H1 (cell line): Measurements from ENCODE around the gene ARHGEF26. TPM values are rescaled to one million over a fixed set of nuclear protein-coding genes. Genes with fewer than 3 reads are reported as not detected.
A peak's percentile ranks its signal among the peaks of the same experiment; 100 is the strongest.

Experiments
- CTCF ChIA-PET: fragments of 300-600 bp; sonication (Branson Sonifier 250); formaldehyde crosslinking; loops from one replicate; lab custom pipeline; 2021; ENCODE audit not compliant: partially characterized antibody; lab: Charles Lee
- POLR2A ChIA-PET: fragments of 300-600 bp; sonication (Branson Sonifier 250); formaldehyde crosslinking; loops from one replicate; lab custom pipeline; 2021; ENCODE audit warnings: inconsistent platforms; ENCODE audit not compliant: partially characterized antibody; lab: Charles Lee
- DNase-seq, 2 experiments: peaks; one replicate each; pipeline versions ENCODE4 v3.0.0 to v3.0.0-alpha.2; 2010 to 2022; ENCODE audit warnings: low spot score in 2 of 2, low read depth in 1 of 2, mixed read lengths in 1 of 2
- FAIRE-seq: peaks from 2 replicates; lab custom pipeline; 2011; peaks lifted over from hg19 to GRCh38; lab: Jason Lieb, UNC
- H2AFZ ChIP-seq: 2 replicates; pipeline ENCODE4 v1.8.1; 2012; ENCODE audit warnings: low read length, inconsistent platforms
- H2AK5ac ChIP-seq: 2 replicates; pipeline ENCODE4 v1.6.1; 2013; ENCODE audit warnings: low read depth, low read length
- H2BK120ac ChIP-seq: replicated peaks from 2 replicates; pipeline ENCODE3; 2013; ENCODE audit warnings: low read depth, low read length, inconsistent platforms
- H2BK12ac ChIP-seq: 2 replicates; pipeline ENCODE4 v1.6.1; 2013; ENCODE audit warnings: low read depth, low read length
- H2BK15ac ChIP-seq: 2 replicates; pipeline ENCODE4 v1.6.1; 2013; ENCODE audit warnings: low read length
- H2BK20ac ChIP-seq: 2 replicates; pipeline ENCODE4 v1.6.1; 2013; ENCODE audit warnings: low read length
- H2BK5ac ChIP-seq: 2 replicates; pipeline ENCODE4 v1.6.1; 2013; ENCODE audit warnings: low read depth, low read length
- H3K14ac ChIP-seq: 2 replicates; pipeline ENCODE4 v1.6.1; 2013; ENCODE audit warnings: inconsistent platforms; ENCODE audit not compliant: insufficient read length
- H3K18ac ChIP-seq: 2 replicates; pipeline ENCODE4 v1.6.1; 2013; ENCODE audit warnings: low read length; ENCODE audit errors: extremely low read depth
- H3K23ac ChIP-seq: 2 replicates; pipeline ENCODE4 v1.6.1; 2013; ENCODE audit warnings: inconsistent platforms; ENCODE audit not compliant: insufficient read length
- H3K23me2 ChIP-seq: 2 replicates; pipeline ENCODE4 v1.6.1; 2013; ENCODE audit warnings: low read depth, low read length
- H3K27ac ChIP-seq: 2 replicates; pipeline ENCODE4 v1.6.1; 2011; ENCODE audit warnings: low read depth, low read length, inconsistent platforms
- H3K27me3 ChIP-seq, 4 experiments: replicated peaks in 1 of 4; 1 replicate in 1 of 4; 2 replicates in 3 of 4; pipeline versions ENCODE4 v1.6.1 to v1.8.1; 2011 to 2013; ENCODE audit warnings: low read length in 3 of 4, mild to moderate bottlenecking in 3 of 4, inconsistent platforms in 2 of 4, mixed read lengths in 2 of 4, moderate library complexity in 1 of 4; ENCODE audit not compliant: control insufficient read depth in 3 of 4, insufficient read depth in 3 of 4; ENCODE audit errors: extremely low read depth in 1 of 4
- H3K36me3 ChIP-seq, 4 experiments: 2 replicates each; pipeline versions ENCODE4 v1.6.1 to v1.8.1; 2011 to 2013; ENCODE audit warnings: mild to moderate bottlenecking in 4 of 4, low read length in 3 of 4, moderate library complexity in 2 of 4, control low read depth in 1 of 4, inconsistent platforms in 1 of 4; ENCODE audit not compliant: insufficient read depth in 4 of 4, control insufficient read depth in 2 of 4
- H3K4ac ChIP-seq: replicated peaks from 2 replicates; pipeline ENCODE3; 2013; ENCODE audit warnings: low read length, low read depth, mixed read lengths, inconsistent platforms; ENCODE audit not compliant: insufficient read length
- H3K4me1 ChIP-seq, 4 experiments: replicated peaks in 1 of 4; 1 replicate in 1 of 4; 2 replicates in 3 of 4; pipeline versions ENCODE4 v1.6.1 to v1.8.1; 2011 to 2013; ENCODE audit warnings: low read length in 3 of 4, inconsistent platforms in 2 of 4, mixed read lengths in 1 of 4; ENCODE audit not compliant: insufficient read depth in 4 of 4, control insufficient read depth in 3 of 4
- H3K4me2 ChIP-seq, 2 experiments: 2 replicates each; pipeline versions ENCODE4 v1.6.1 to v1.8.1; 2011 to 2013; ENCODE audit warnings: low read depth in 2 of 2, low read length in 2 of 2, control low read depth in 1 of 2, inconsistent platforms in 1 of 2, mild to moderate bottlenecking in 1 of 2; ENCODE audit not compliant: insufficient read depth in 1 of 2
- H3K4me3 ChIP-seq, 4 experiments: fragments of 200-600, 300-600 bp in 1 of 4; sonication (generic), shearing (Covaris generic), sonication (Bioruptor Twin) in 1 of 4; 2 replicates each; pipeline versions ENCODE4 v1.5.1 to v1.8.1; 2011 to 2016; ENCODE audit warnings: low read length in 4 of 4, low read depth in 3 of 4, control low read depth in 2 of 4, inconsistent platforms in 2 of 4, mild to moderate bottlenecking in 2 of 4, mixed read lengths in 1 of 4, moderate library complexity in 1 of 4; ENCODE audit not compliant: insufficient read depth in 2 of 4; ENCODE audit errors: extremely low read depth in 1 of 4
- H3K56ac ChIP-seq: replicated peaks from 2 replicates; pipeline ENCODE3; 2013; ENCODE audit warnings: low read depth, mild to moderate bottlenecking, mixed read lengths, low read length, inconsistent platforms; ENCODE audit not compliant: insufficient read length
- H3K79me1 ChIP-seq: 2 replicates; pipeline ENCODE4 v1.6.1; 2013; ENCODE audit warnings: low read depth, low read length, control low read depth
- H3K79me2 ChIP-seq, 2 experiments: 2 replicates each; pipeline versions ENCODE4 v1.6.1 to v1.8.1; 2012 to 2013; ENCODE audit warnings: low read length in 2 of 2, mild to moderate bottlenecking in 2 of 2, inconsistent platforms in 1 of 2; ENCODE audit not compliant: insufficient read depth in 2 of 2, control insufficient read depth in 1 of 2
- H3K9ac ChIP-seq, 4 experiments: replicated peaks in 1 of 4; 1 replicate in 1 of 4; 2 replicates in 3 of 4; pipeline versions ENCODE4 v1.6.1 to v1.8.1; 2011 to 2013; ENCODE audit warnings: low read depth in 3 of 4, low read length in 3 of 4, control low read depth in 2 of 4, mild to moderate bottlenecking in 2 of 4, moderate library complexity in 2 of 4, inconsistent platforms in 1 of 4; ENCODE audit errors: extremely low read depth in 1 of 4
- H3K9me3 ChIP-seq, 2 experiments: 2 replicates each; pipeline versions ENCODE4 v1.6.1 to v1.8.1; 2012 to 2013; ENCODE audit warnings: mild to moderate bottlenecking in 2 of 2, moderate library complexity in 2 of 2, control low read depth in 1 of 2, inconsistent platforms in 1 of 2, low read depth in 1 of 2, low read length in 1 of 2, mixed read lengths in 1 of 2; ENCODE audit not compliant: insufficient read depth in 2 of 2
- H4K20me1 ChIP-seq, 2 experiments: replicated peaks in 1 of 2; 2 replicates each; pipeline versions ENCODE3 to v1.8.1; 2011 to 2013; ENCODE audit warnings: inconsistent platforms in 2 of 2, low read length in 2 of 2, mild to moderate bottlenecking in 1 of 2; ENCODE audit not compliant: insufficient read depth in 2 of 2, control insufficient read depth in 1 of 2
- H4K5ac ChIP-seq: 2 replicates; pipeline ENCODE4 v1.6.1; 2013; ENCODE audit warnings: low read length, low read depth, mixed read lengths, inconsistent platforms; ENCODE audit not compliant: insufficient read length
- H4K8ac ChIP-seq: 2 replicates; pipeline ENCODE4 v1.8.0; 2013; ENCODE audit warnings: mild to moderate bottlenecking, moderate library complexity, low read length, inconsistent platforms; ENCODE audit not compliant: insufficient read depth; ENCODE audit errors: extremely low read depth
- H4K91ac ChIP-seq: replicated peaks from 2 replicates; pipeline ENCODE3; 2013; ENCODE audit warnings: low read length, mixed read lengths, inconsistent platforms; ENCODE audit not compliant: insufficient read length
- WGBS, 2 experiments: shearing (Covaris generic) in 1 of 2; methylation state at CpG; one replicate each; pipeline versions ENCODE4 v1.1.6 to v1.1.7; 2013 to 2015; ENCODE audit warnings: low lambda C conversion rate in 2 of 2, mixed read lengths in 2 of 2, inconsistent platforms in 1 of 2, low coverage in 1 of 2, missing lambda C conversion rate in 1 of 2; ENCODE audit not compliant: insufficient replicate concordance in 2 of 2, insufficient coverage in 1 of 2, insufficient read length in 1 of 2; ENCODE audit errors: extremely low coverage in 1 of 2, missing lambda C conversion rate in 1 of 2; 5-methylcytosine and 5-hydroxymethylcytosine counted together
- polyA plus RNA-seq, 7 experiments: library from polyadenylated mRNA; depleted of rRNA in 3 of 7; stranded (reverse) in 5 of 7; unstranded in 2 of 7; fragments of >200 nt in 5 of 7; fragments of 200-250 nt in 2 of 7; gene quantifications; 1 replicate in 5 of 7; 2 replicates in 1 of 7; 4 replicates in 1 of 7; pipeline versions ENCODE4 v1.2.1 to v1.2.3, GENCODE V29; 2011 to 2013; ENCODE audit warnings: missing spikeins in 2 of 7, mixed read lengths in 2 of 7
- total RNA-seq: library from RNA; stranded (reverse); fragmentation: NEBNext Ultra II Directional; extraction: Animal tissue kit (Norgen Biotek cat#: 25700); gene quantifications from 2 replicates; pipeline ENCODE4 v1.2.1, GENCODE V29; 2021

Gene ARHGEF26
- total and polyA plus RNA-seq, 2 of the 8 experiments (the other 6 are each of a cell fraction or from before 2014, with no cell fraction given) = 3.1 to 15.6 TPM

- 0 out of 2 replicates have a peak overlapping the region, but pooled peaks have one; percentile 14 for H3K27ac ChIP-seq
- WGBS, 2 experiments = 72 to 100% methylated on average over 1 to 6 of the region's 6 CpGs
- CTCF ChIA-PET = interaction anchor here (1.6 kb wide), 1 partner anchor 58 kb away, joined by 5 read pairs; no protein-coding TSS in a partner anchor
Measured at GRCh38 chr3:154195620-154196356, 74.6 kb downstream of the ARHGEF26 start.

More at GRCh38 chr3:154195620-154196356, 74.6 kb downstream of the ARHGEF26 start:
- H4K91ac ChIP-seq = no peak overlapping the region
- no peaks in the 10 kb centered on the region for H3K79me2 ChIP-seq
- no peak overlapping the region for H2BK12ac ChIP-seq
- POLR2A ChIA-PET = no interaction called here
- H3K9me3 ChIP-seq = no peaks in the 10 kb centered on the region
- H3K56ac ChIP-seq = no peak overlapping the region
- H4K5ac ChIP-seq = no peak overlapping the region
- H3K4me2 ChIP-seq = 0 out of 4 replicates have a peak overlapping the region, but pooled peaks have one; percentile 1 to 27
- DNase-seq = no peak
- H4K20me1 ChIP-seq = no peaks in the 10 kb centered on the region
- H3K36me3 ChIP-seq = peaks cover 0 to 8% (median 3%) of the 10 kb centered on the region in 4 experiments; a peak in 2 of 8 replicates
- H3K14ac ChIP-seq = no peak overlapping the region
- no peak overlapping the region for H2AFZ ChIP-seq
- no peak overlapping the region for H2BK15ac ChIP-seq
- H3K4me3 ChIP-seq = no peak overlapping the region
- no peaks in the 10 kb centered on the region for H3K27me3 ChIP-seq
- H3K23ac ChIP-seq = no peak overlapping the region
- no peak overlapping the region for H2BK20ac ChIP-seq
- peaks cover 0 to 6% (median 3%) of the 10 kb centered on the region in 4 experiments; a peak in 2 of 7 replicates for H3K4me1 ChIP-seq
- no peak for FAIRE-seq
- no peak overlapping the region for H3K18ac ChIP-seq
- no peaks in the 10 kb centered on the region for H3K23me2 ChIP-seq
- H2BK120ac ChIP-seq = no peak overlapping the region
- no peak overlapping the region for H3K4ac ChIP-seq
- no peaks in the 10 kb centered on the region for H3K79me1 ChIP-seq
- no peak overlapping the region for H3K9ac ChIP-seq
- H2BK5ac ChIP-seq = no peak overlapping the region
- H2AK5ac ChIP-seq = no peak overlapping the region; the same call in 1 of the 2 replicates
- no peak overlapping the region for H4K8ac ChIP-seq
